HG03108 (cell line): ENCODE measurements around the gene EPB42.

ENCODE experiments used
- ATAC-seq: cut with Tn5 transposase; IDR thresholded peaks from one replicate; pipeline ENCODE4 v1.9.1; 2021; ENCODE audit warnings: moderate library complexity; ENCODE audit not compliant: unreplicated experiment

The EPB42 gene

DNA sequence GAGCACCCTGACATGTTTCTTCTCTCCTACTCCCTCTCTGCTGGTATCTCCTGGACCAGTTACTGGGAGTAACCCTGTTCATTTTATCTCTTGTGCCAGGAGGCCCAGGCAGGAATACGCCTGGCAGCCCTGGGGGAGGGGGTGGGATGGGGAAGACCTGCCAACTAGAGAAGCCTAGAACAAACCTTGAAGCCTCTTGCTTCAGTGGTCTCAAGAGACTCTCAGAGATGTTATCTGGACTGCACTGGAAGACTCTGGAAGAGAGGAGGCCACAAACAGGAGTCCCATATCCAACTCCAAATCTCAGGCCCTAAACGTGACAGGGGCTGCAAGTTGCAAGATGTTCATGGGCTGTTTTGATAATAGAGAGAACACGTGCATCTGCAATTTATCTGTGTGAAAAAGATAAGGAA, at the start of gene EPB42:
Gene EPB42 (minus strand): TSS at position 28 of the 413 bp plus-strand sequence. CDS start 193 bp downstream, outside the sequence.
- ATAC-seq, result no peak

- ATAC-seq, result no peak
Measured at GRCh38 chr15:43270113-43270665, 49.4 kb upstream of the EPB42 start.

DNA sequence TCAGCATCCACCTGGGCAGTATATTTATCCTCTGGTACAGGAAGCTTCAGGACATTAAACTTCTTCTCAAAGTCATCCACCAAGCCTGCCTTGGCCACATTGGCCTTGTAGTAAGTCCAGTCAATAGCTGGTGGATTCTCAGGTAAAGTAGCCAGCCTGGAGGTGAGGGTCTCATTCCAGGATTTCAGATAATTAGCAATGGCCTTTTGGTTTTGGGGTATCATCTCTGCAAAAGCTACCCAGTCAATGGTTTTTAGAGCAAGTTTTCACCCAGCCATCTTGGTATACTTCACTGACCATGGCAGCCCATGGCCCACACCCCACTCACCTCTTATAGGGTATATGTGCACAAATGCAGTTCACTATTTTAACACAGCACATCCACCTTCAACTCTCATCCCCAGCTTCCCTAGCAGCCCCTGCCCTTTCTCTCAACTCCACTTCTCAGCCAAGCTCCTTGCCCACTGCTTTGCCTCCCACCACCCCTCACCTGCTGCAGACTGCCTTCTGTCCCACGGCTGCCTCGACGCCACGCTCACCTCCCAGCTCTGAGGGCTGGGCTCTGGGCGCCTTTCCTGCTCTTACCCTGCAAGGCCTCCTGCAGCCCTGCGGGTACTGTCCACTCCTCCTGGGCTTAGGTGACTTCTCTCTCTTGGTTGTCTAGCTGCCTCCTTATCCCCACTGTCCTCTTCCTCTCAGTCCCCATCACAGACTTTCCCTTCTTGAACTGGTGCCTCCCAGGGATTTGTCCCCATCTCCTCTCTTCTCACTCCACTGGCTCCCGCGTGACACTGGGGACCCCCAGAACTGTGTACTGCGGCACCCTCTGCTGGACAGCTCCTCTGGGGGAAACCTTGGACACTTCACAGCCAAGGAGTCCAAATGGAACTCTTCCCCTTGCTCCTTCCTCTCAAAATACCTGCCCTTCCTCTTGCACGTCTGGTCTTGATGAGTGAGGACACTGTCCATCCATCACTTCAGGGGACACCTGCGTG, 47.6 kb upstream of the EPB42 start:
- no peak for ATAC-seq

GRCh38 chr15:43267439-43267838, 46.6 kb upstream of the EPB42 start:
- no peak for ATAC-seq

DNA sequence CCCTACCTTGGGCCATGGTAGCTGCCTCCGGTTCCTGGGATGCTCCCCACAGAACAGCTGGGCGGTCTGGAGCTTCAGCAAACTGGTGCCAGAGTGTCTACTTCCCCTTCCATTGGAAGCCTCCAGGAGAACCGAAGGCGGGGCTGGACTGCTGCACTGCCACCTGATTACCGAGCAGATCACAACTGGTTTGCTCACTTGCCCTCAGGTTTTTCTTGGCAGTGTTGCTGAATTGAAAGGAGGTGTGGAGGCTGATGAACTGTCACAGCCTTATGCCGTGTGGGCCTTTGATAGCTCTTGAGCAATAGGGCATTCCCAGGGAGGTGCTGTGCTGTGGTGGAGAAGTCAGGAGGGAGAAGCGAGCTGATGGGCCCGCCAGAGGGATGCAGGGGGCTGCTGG, 46.0 kb upstream of the EPB42 start, which contains the start of gene TGM5:
Gene TGM5 (minus strand): TSS at position 95 of the 400 bp plus-strand sequence. CDS start 79 bp downstream, at position 16.
- no peak for ATAC-seq

DNA sequence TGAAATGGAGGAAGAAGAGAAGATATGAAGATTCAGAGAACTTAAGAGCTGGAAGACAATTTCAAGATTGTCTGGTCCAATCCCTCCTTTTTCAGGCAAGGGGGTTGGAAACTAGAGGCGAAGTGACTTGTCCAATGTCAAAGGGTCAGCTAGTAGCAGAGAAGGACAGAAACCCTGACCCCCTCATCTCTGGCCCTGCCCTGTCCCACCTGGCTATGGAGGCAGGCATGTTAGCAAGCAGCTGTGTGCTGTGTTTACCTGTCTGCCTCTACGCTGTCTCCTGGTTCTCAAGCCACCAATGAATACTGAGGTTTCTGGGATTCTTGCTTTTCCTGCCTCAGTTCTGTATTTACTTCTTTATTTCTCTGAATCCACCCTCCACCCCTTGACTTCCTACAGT, 45.6 kb upstream of the EPB42 start:
- ATAC-seq, result no peak

GRCh38 chr15:43260011-43260615, 39.3 kb upstream of the EPB42 start:
- ATAC-seq, result no peak

- no peak for ATAC-seq
Measured at GRCh38 chr15:43258781-43259180, 38.0 kb upstream of the EPB42 start.

GRCh38 chr15:43256341-43256740, 35.5 kb upstream of the EPB42 start:
- ATAC-seq, result no peak

GRCh38 chr15:43255376-43255775, 34.6 kb upstream of the EPB42 start:
- ATAC-seq, result no peak

DNA sequence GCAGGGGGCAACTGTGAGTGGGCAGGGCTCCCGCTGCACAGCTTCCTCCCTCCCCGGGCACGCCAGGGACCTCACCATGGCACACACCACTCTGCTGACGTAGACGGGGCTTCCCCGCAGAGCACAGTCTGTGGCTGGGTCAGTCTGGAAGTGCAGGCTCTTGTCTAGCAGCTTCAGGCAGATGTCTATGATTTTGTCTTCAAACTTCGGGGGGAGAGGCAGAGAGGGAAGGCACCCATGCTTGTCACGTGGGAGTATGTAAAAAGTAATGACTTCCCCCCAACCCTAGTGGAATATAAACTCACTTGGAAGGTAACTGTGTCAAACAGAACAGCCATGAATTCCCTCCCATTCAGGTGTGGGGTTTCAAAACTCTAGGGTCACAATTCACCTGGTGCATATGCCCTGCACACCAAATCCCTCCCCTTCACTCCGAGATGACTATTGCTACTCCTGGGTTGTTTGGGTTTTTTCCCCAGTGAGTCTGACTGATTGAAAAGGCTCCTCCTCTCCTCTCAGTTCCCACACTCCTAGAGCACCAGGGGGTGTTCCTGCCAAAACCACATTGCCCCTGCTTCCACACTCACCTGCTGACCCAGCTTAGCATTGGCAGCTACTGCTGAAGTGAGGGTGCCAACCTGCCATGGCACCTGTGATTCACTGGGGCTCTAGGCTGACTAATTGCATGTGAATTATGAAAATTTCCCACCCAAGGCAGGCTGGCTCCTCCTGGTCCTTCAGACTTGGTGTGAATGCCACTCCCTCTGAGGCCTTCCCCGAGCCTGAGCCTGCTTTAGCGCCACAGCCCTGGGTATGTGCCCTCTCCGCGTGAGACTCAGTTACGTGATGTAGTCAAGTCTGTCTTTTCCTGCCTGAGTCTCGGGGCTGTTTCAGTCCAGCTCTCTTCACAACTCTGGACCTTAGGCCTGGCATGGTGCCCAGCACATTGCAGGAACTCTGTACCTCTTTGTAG, 32.9 kb upstream of the EPB42 start:
- peak; percentile 41 for ATAC-seq

DNA sequence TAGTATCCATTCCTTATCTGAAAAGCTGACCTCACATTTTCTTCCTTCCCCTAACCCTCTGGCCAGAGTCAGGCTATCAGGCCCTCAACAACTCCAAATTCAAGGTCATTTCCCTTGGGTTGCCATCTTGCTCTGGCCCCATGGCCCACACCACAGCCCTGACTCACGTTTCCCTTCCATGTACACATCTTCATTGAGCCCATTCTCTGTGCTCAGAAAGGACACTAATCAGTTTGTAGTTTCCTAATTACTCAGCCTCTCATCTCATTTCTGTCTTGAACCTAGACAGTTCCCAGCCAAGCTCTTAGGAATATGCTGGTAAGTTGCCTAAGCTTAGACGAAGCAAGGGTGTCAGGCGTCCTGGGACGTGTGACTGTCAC, 31.0 kb upstream of the EPB42 start:
- ATAC-seq, result no peak

DNA sequence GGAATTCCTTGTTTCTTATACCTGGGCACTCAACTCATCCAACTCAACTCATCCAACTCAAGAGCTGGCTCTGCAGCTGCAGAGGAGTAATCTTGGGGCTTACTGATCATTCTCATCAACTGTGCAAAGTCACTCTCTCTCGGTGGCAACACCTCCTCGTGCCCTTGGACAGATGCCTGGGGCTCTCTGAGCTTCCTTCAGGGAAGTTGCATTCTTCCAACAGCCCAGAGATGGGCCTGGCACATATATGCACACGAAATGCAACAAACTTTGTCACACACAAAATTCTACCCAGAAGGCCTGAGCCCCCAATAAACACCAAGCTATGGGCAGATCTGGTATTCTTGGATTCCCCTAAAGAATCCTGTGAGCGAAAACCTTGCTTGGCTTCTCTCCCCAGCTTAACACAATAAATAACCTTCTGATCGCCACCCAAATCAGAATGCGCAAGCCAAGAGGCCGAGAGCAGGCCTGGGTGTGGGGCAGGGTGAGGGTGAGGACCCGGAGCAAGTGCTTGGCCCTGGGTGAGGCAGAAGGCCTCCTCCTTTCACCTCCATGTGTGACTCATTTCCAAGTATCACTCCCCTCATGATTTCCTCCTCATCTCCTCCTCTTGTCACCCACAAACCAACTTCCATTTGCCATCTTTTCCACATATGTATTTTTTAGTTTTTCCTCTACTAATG, 30.5 kb upstream of the EPB42 start:
- no peak for ATAC-seq

- ATAC-seq, result no peak
Measured at GRCh38 chr15:43250785-43251184, 30.0 kb upstream of the EPB42 start.

DNA sequence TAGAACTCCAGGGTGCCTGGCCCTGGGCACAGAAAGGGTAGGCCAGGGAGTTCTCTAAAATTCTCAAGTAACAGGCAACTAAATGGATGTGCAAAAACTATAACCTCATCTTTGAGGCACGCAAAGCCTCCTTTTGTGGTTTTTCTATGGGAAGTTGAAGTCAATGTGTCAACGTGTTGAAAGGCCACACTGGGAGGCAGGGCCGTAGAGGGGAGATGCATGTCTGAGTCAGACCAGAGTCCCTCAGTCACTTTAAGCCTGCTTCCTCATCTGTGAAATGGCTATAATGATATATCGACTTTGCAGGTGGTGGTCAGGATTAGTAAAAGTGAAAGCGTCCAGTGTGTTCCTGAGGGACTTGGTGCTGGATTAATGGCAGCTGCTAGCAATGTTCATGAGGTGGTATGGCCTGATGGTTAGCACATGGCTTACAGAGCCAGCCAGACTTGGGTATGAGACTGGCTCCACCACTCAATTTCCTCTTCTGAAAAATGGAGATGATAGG, 28.9 kb upstream of the EPB42 start:
- ATAC-seq, result peak; percentile 32

DNA sequence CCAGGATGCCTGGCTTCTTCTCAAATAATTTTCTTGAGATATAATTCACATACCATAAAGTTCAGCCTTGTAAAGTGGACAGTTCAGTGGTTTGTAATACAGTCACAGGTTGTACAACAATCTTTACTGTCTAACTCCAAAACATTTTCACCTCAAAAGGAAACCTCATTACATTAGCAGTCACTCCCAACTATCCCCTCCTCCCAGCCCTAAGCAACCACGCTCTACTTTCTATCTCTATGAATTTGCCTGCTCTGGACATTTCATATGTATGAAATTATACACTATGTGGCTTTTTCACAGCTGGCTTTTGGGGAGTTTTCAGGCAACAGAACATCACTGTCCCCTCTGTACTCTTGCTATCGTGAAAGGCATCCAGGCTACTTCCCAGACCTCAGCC, 28.4 kb upstream of the EPB42 start:
- ATAC-seq, result peak; percentile 2

GRCh38 chr15:43246261-43246774, 25.5 kb upstream of the EPB42 start:
- no peak for ATAC-seq

DNA sequence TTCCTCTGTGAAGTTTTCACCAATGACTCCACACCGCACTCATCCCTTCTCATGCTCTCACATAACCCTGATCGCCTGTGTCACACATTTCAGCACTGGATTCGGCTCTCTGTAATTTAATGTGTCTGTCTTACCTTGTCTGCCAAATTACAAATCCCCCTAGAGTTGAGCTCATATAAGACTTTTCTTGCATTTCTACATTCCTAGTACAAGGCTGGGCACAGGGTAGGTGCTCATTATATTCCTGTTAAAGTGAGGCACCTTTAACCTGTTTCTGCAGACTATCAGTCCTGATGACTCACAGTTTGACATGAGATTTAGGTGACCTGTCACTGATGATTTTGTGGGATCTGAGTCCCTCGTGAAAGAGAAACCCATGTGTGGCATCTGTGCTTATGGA, 23.3 kb upstream of the EPB42 start:
- ATAC-seq, result no peak

DNA sequence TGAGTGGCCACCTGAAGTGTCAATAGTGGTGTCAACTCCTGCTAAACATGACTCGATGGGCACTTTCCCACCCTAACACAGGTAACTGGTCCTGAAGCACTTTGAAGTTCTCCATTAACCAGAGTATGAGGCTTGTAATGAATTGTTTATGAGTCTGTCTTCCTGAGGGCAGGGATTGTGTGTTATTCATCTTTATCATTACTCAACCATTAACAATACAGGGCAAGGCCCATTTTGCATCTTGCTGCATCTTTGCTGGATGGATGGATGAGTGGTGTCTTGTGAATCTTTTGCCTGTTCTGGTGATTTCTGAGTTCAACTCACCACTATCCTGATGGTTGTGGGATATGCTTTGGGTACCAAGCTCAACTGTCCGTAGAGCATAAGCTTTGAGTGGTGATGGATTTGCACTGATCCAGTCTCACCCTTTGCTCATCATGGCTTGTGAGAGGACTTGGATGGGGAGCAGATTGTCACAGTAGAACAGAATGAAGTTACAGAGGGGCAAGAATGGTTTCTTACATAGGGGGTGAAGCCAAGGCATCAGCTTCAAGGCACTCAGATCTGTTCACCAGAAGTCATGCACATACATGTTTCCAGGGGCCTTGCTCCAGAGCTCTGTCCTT, 22.3 kb upstream of the EPB42 start:
- ATAC-seq, result no peak
